Measurements from ENCODE around the gene FKBP8.
"Not testable (repeated sequence)": the region's sequence is repeated elsewhere in the genome, so short reads cannot be mapped to it uniquely, and the experiment has no call there.

- not testable (repeated sequence) for TF ChIP-seq POLR2AphosphoS5, CTCF, POLR2A, EP300 (IDR thresholded peaks at IDR 0.05)
These were observed 20.4 kb downstream of the FKBP8 start for GRCh38 chr19:18522862-18523440.
